H1 (cell line): ENCODE data around the gene POLR2J. TPM values are rescaled to one million over a fixed set of nuclear protein-coding genes. Genes with fewer than 3 reads are reported as not detected.

Experiments
- CTCF ChIA-PET: fragments of 300-600 bp; sonication (Branson Sonifier 250); formaldehyde crosslinking; loops from one replicate; lab custom pipeline; 2021; ENCODE audit not compliant: partially characterized antibody; lab: Charles Lee
- POLR2A ChIA-PET: fragments of 300-600 bp; sonication (Branson Sonifier 250); formaldehyde crosslinking; loops from one replicate; lab custom pipeline; 2021; ENCODE audit warnings: inconsistent platforms; ENCODE audit not compliant: partially characterized antibody; lab: Charles Lee
- DNase-seq, 2 experiments: peaks; one replicate each; pipeline versions ENCODE4 v3.0.0 to v3.0.0-alpha.2; 2010 to 2022; ENCODE audit warnings: low spot score in 2 of 2, low read depth in 1 of 2, mixed read lengths in 1 of 2
- FAIRE-seq: peaks from 2 replicates; lab custom pipeline; 2011; peaks lifted over from hg19 to GRCh38; lab: Jason Lieb, UNC
- H2AFZ ChIP-seq: 2 replicates; pipeline ENCODE4 v1.8.1; 2012; ENCODE audit warnings: low read length, inconsistent platforms
- H2AK5ac ChIP-seq: 2 replicates; pipeline ENCODE4 v1.6.1; 2013; ENCODE audit warnings: low read depth, low read length
- H2BK120ac ChIP-seq: replicated peaks from 2 replicates; pipeline ENCODE3; 2013; ENCODE audit warnings: low read depth, low read length, inconsistent platforms
- H2BK12ac ChIP-seq: 2 replicates; pipeline ENCODE4 v1.6.1; 2013; ENCODE audit warnings: low read depth, low read length
- H2BK15ac ChIP-seq: 2 replicates; pipeline ENCODE4 v1.6.1; 2013; ENCODE audit warnings: low read length
- H2BK20ac ChIP-seq: 2 replicates; pipeline ENCODE4 v1.6.1; 2013; ENCODE audit warnings: low read length
- H2BK5ac ChIP-seq: 2 replicates; pipeline ENCODE4 v1.6.1; 2013; ENCODE audit warnings: low read depth, low read length
- H3K14ac ChIP-seq: 2 replicates; pipeline ENCODE4 v1.6.1; 2013; ENCODE audit warnings: inconsistent platforms; ENCODE audit not compliant: insufficient read length
- H3K18ac ChIP-seq: 2 replicates; pipeline ENCODE4 v1.6.1; 2013; ENCODE audit warnings: low read length; ENCODE audit errors: extremely low read depth
- H3K23ac ChIP-seq: 2 replicates; pipeline ENCODE4 v1.6.1; 2013; ENCODE audit warnings: inconsistent platforms; ENCODE audit not compliant: insufficient read length
- H3K23me2 ChIP-seq: 2 replicates; pipeline ENCODE4 v1.6.1; 2013; ENCODE audit warnings: low read depth, low read length
- H3K27ac ChIP-seq: 2 replicates; pipeline ENCODE4 v1.6.1; 2011; ENCODE audit warnings: low read depth, low read length, inconsistent platforms
- H3K27me3 ChIP-seq, 4 experiments: replicated peaks in 1 of 4; 1 replicate in 1 of 4; 2 replicates in 3 of 4; pipeline versions ENCODE4 v1.6.1 to v1.8.1; 2011 to 2013; ENCODE audit warnings: low read length in 3 of 4, mild to moderate bottlenecking in 3 of 4, inconsistent platforms in 2 of 4, mixed read lengths in 2 of 4, moderate library complexity in 1 of 4; ENCODE audit not compliant: control insufficient read depth in 3 of 4, insufficient read depth in 3 of 4; ENCODE audit errors: extremely low read depth in 1 of 4
- H3K36me3 ChIP-seq, 4 experiments: 2 replicates each; pipeline versions ENCODE4 v1.6.1 to v1.8.1; 2011 to 2013; ENCODE audit warnings: mild to moderate bottlenecking in 4 of 4, low read length in 3 of 4, moderate library complexity in 2 of 4, control low read depth in 1 of 4, inconsistent platforms in 1 of 4; ENCODE audit not compliant: insufficient read depth in 4 of 4, control insufficient read depth in 2 of 4
- H3K4ac ChIP-seq: replicated peaks from 2 replicates; pipeline ENCODE3; 2013; ENCODE audit warnings: low read length, low read depth, mixed read lengths, inconsistent platforms; ENCODE audit not compliant: insufficient read length
- H3K4me1 ChIP-seq, 4 experiments: replicated peaks in 1 of 4; 1 replicate in 1 of 4; 2 replicates in 3 of 4; pipeline versions ENCODE4 v1.6.1 to v1.8.1; 2011 to 2013; ENCODE audit warnings: low read length in 3 of 4, inconsistent platforms in 2 of 4, mixed read lengths in 1 of 4; ENCODE audit not compliant: insufficient read depth in 4 of 4, control insufficient read depth in 3 of 4
- H3K4me2 ChIP-seq, 2 experiments: 2 replicates each; pipeline versions ENCODE4 v1.6.1 to v1.8.1; 2011 to 2013; ENCODE audit warnings: low read depth in 2 of 2, low read length in 2 of 2, control low read depth in 1 of 2, inconsistent platforms in 1 of 2, mild to moderate bottlenecking in 1 of 2; ENCODE audit not compliant: insufficient read depth in 1 of 2
- H3K4me3 ChIP-seq, 4 experiments: fragments of 200-600, 300-600 bp in 1 of 4; sonication (generic), shearing (Covaris generic), sonication (Bioruptor Twin) in 1 of 4; 2 replicates each; pipeline versions ENCODE4 v1.5.1 to v1.8.1; 2011 to 2016; ENCODE audit warnings: low read length in 4 of 4, low read depth in 3 of 4, control low read depth in 2 of 4, inconsistent platforms in 2 of 4, mild to moderate bottlenecking in 2 of 4, mixed read lengths in 1 of 4, moderate library complexity in 1 of 4; ENCODE audit not compliant: insufficient read depth in 2 of 4; ENCODE audit errors: extremely low read depth in 1 of 4
- H3K56ac ChIP-seq: replicated peaks from 2 replicates; pipeline ENCODE3; 2013; ENCODE audit warnings: low read depth, mild to moderate bottlenecking, mixed read lengths, low read length, inconsistent platforms; ENCODE audit not compliant: insufficient read length
- H3K79me1 ChIP-seq: 2 replicates; pipeline ENCODE4 v1.6.1; 2013; ENCODE audit warnings: low read depth, low read length, control low read depth
- H3K79me2 ChIP-seq, 2 experiments: 2 replicates each; pipeline versions ENCODE4 v1.6.1 to v1.8.1; 2012 to 2013; ENCODE audit warnings: low read length in 2 of 2, mild to moderate bottlenecking in 2 of 2, inconsistent platforms in 1 of 2; ENCODE audit not compliant: insufficient read depth in 2 of 2, control insufficient read depth in 1 of 2
- H3K9ac ChIP-seq, 4 experiments: replicated peaks in 1 of 4; 1 replicate in 1 of 4; 2 replicates in 3 of 4; pipeline versions ENCODE4 v1.6.1 to v1.8.1; 2011 to 2013; ENCODE audit warnings: low read depth in 3 of 4, low read length in 3 of 4, control low read depth in 2 of 4, mild to moderate bottlenecking in 2 of 4, moderate library complexity in 2 of 4, inconsistent platforms in 1 of 4; ENCODE audit errors: extremely low read depth in 1 of 4
- H3K9me3 ChIP-seq, 2 experiments: 2 replicates each; pipeline versions ENCODE4 v1.6.1 to v1.8.1; 2012 to 2013; ENCODE audit warnings: mild to moderate bottlenecking in 2 of 2, moderate library complexity in 2 of 2, control low read depth in 1 of 2, inconsistent platforms in 1 of 2, low read depth in 1 of 2, low read length in 1 of 2, mixed read lengths in 1 of 2; ENCODE audit not compliant: insufficient read depth in 2 of 2
- H4K20me1 ChIP-seq, 2 experiments: replicated peaks in 1 of 2; 2 replicates each; pipeline versions ENCODE3 to v1.8.1; 2011 to 2013; ENCODE audit warnings: inconsistent platforms in 2 of 2, low read length in 2 of 2, mild to moderate bottlenecking in 1 of 2; ENCODE audit not compliant: insufficient read depth in 2 of 2, control insufficient read depth in 1 of 2
- H4K5ac ChIP-seq: 2 replicates; pipeline ENCODE4 v1.6.1; 2013; ENCODE audit warnings: low read length, low read depth, mixed read lengths, inconsistent platforms; ENCODE audit not compliant: insufficient read length
- H4K8ac ChIP-seq: 2 replicates; pipeline ENCODE4 v1.8.0; 2013; ENCODE audit warnings: mild to moderate bottlenecking, moderate library complexity, low read length, inconsistent platforms; ENCODE audit not compliant: insufficient read depth; ENCODE audit errors: extremely low read depth
- H4K91ac ChIP-seq: replicated peaks from 2 replicates; pipeline ENCODE3; 2013; ENCODE audit warnings: low read length, mixed read lengths, inconsistent platforms; ENCODE audit not compliant: insufficient read length
- CTCF ChIP-seq, 3 experiments: IDR thresholded peaks; 1 replicate in 2 of 3; 2 replicates in 1 of 3; pipeline versions ENCODE4 v1.5.1 to v1.6.1; 2011; ENCODE audit warnings: low read length in 3 of 3, mild to moderate bottlenecking in 3 of 3, inconsistent platforms in 2 of 3, low read depth in 1 of 3, moderate library complexity in 1 of 3; ENCODE audit not compliant: insufficient read depth in 1 of 3; ENCODE audit errors: control extremely low read depth in 1 of 3
- KDM4A ChIP-seq: IDR thresholded peaks from one replicate; pipeline ENCODE4 v1.7.1; 2012; ENCODE audit warnings: low read depth, mild to moderate bottlenecking, moderate library complexity, low read length, inconsistent platforms; ENCODE audit not compliant: severe bottlenecking
- RNF2 ChIP-seq: fragments of 200-900, 300-1000 bp; sonication (generic); IDR thresholded peaks from 2 replicates; pipeline ENCODE4 v1.7.1; 2016; ENCODE audit warnings: borderline replicate concordance, low read depth, mild to moderate bottlenecking, antibody characterized with exemption, low read length; ENCODE audit not compliant: poor library complexity, severe bottlenecking; ENCODE audit errors: missing control alignments
- WGBS, 2 experiments: shearing (Covaris generic) in 1 of 2; methylation state at CpG; one replicate each; pipeline versions ENCODE4 v1.1.6 to v1.1.7; 2013 to 2015; ENCODE audit warnings: low lambda C conversion rate in 2 of 2, mixed read lengths in 2 of 2, inconsistent platforms in 1 of 2, low coverage in 1 of 2, missing lambda C conversion rate in 1 of 2; ENCODE audit not compliant: insufficient replicate concordance in 2 of 2, insufficient coverage in 1 of 2, insufficient read length in 1 of 2; ENCODE audit errors: extremely low coverage in 1 of 2, missing lambda C conversion rate in 1 of 2; 5-methylcytosine and 5-hydroxymethylcytosine counted together
- polyA plus RNA-seq, 7 experiments: library from polyadenylated mRNA; depleted of rRNA in 3 of 7; stranded (reverse) in 5 of 7; unstranded in 2 of 7; fragments of >200 nt in 5 of 7; fragments of 200-250 nt in 2 of 7; gene quantifications; 1 replicate in 5 of 7; 2 replicates in 1 of 7; 4 replicates in 1 of 7; pipeline versions ENCODE4 v1.2.1 to v1.2.3, GENCODE V29; 2011 to 2013; ENCODE audit warnings: missing spikeins in 2 of 7, mixed read lengths in 2 of 7
- total RNA-seq: library from RNA; stranded (reverse); fragmentation: NEBNext Ultra II Directional; extraction: Animal tissue kit (Norgen Biotek cat#: 25700); gene quantifications from 2 replicates; pipeline ENCODE4 v1.2.1, GENCODE V29; 2021

POLR2J gene
- total and polyA plus RNA-seq, 2 of the 8 experiments (the other 6 are each of a cell fraction or from before 2014, with no cell fraction given), result 54.1 to 113 TPM

GRCh38 chr7:102444961-102445673, 33.6 kb downstream of the POLR2J start:
- H3K27ac ChIP-seq, result no peak overlapping the region
- H3K9ac ChIP-seq, result no peak overlapping the region
- H4K8ac ChIP-seq, result no peak overlapping the region
- no peak overlapping the region for H3K23ac ChIP-seq
- 94% methylated on average over 14 of the region's 17 CpGs; no CpG with 5 or more reads in 1 of the 2 experiments for WGBS, 2 experiments
- no peak overlapping the region for H3K4ac ChIP-seq
- TF ChIP-seq KDM4A (no peak), RNF2 (no peak), CTCF (IDR thresholded peaks at IDR 0.05; ENCODE audit: control extremely low read depth in 1 of 3, insufficient read depth in 1 of 3, low read depth in 1 of 3, low read length in 3 of 3) (no peak)
- H2BK20ac ChIP-seq, result no peak overlapping the region
- H3K14ac ChIP-seq, result no peak overlapping the region
- H3K18ac ChIP-seq, result no peak overlapping the region
- H4K91ac ChIP-seq, result no peak overlapping the region
- peaks cover 0 to 9% (median 0%) of the 10 kb centered on the region in 4 experiments; a peak in 2 of 7 replicates for H3K4me1 ChIP-seq
- H2AFZ ChIP-seq, result no peak overlapping the region
- H3K4me2 ChIP-seq, result no peak overlapping the region
- CTCF ChIA-PET, result interaction anchor here (1.0 to 1.7 kb wide), 2 partner anchors 10 to 33 kb away, joined by 4 read pairs; no protein-coding TSS in a partner anchor
- no peaks in the 10 kb centered on the region for H3K27me3 ChIP-seq
- H3K23me2 ChIP-seq, result no peaks in the 10 kb centered on the region
- H2BK120ac ChIP-seq, result no peak overlapping the region
- H3K56ac ChIP-seq, result no peak overlapping the region
- FAIRE-seq (no peak), DNase-seq (no peak)
- no peaks in the 10 kb centered on the region for H3K9me3 ChIP-seq
- no peak overlapping the region for H4K5ac ChIP-seq
- H2BK5ac ChIP-seq, result no peak overlapping the region
- H2BK12ac ChIP-seq, result no peak overlapping the region
- no peak overlapping the region for H3K4me3 ChIP-seq
- POLR2A ChIA-PET, result interaction anchor here (0.9 to 2.9 kb wide), 2 partner anchors 11 to 21 kb away, joined by 3 to 16 read pairs; no protein-coding TSS in a partner anchor
- no peak overlapping the region for H2BK15ac ChIP-seq
- H3K79me2 ChIP-seq, result no peaks in the 10 kb centered on the region
- peaks cover 2 to 17% (median 6%) of the 10 kb centered on the region in 4 experiments; a peak in 5 of 8 replicates for H3K36me3 ChIP-seq
- H3K79me1 ChIP-seq, result no peaks in the 10 kb centered on the region
- no peak overlapping the region for H2AK5ac ChIP-seq
- H4K20me1 ChIP-seq, result peaks cover 0 to 3% of the 10 kb centered on the region in 2 experiments
